ENCODE data around the gene SP1. TPM values are rescaled to one million over a fixed set of nuclear protein-coding genes. Genes with fewer than 3 reads are reported as not detected.

SP1 gene
- total and polyA plus RNA-seq, 2 donors (not counting 1 experiment from before 2014, with no cell fraction given): 26.0 to 129 TPM

- Histone ChIP-seq H3K36me3 (replicated peaks in 1 of 2; ENCODE audit: control extremely low read depth in 1 of 2, control insufficient read depth in 1 of 2, extremely low read depth in 1 of 2, insufficient read depth in 2 of 2, low read length in 1 of 2) (peaks cover 0 to 39% of the 10 kb centered on the region in 2 experiments), H3K4me1 (ENCODE audit: control insufficient read depth in 2 of 2, insufficient read depth in 2 of 2, low read length in 2 of 2) (peaks cover 29 to 33% of the 10 kb centered on the region in 2 donors), H2AFZ (ENCODE audit: insufficient read depth, low read depth, low read length, poor library complexity, severe bottlenecking) (no peak overlapping the region), H3K9ac (ENCODE audit: low read length) (no peak overlapping the region), H3K79me2 (ENCODE audit: control insufficient read depth, insufficient read depth, low read length) (peaks cover 94% of the 10 kb centered on the region), H3K9me3 (ENCODE audit: control extremely low read depth in 1 of 3, control insufficient read depth in 2 of 3, insufficient read depth in 1 of 3, low read length in 2 of 3) (no peaks in the 10 kb centered on the region), H4K20me1 (ENCODE audit: control insufficient read depth, insufficient read depth, low read length, poor library complexity, severe bottlenecking) (peaks cover 70% of the 10 kb centered on the region), H3K27ac (ENCODE audit: low read length in 2 of 2) (peak overlapping the region in 1 of 2 donors; percentile 4), H3K4me2 (replicated peaks; ENCODE audit: low read depth, low read length, poor library complexity, severe bottlenecking) (no peak overlapping the region), H3K4me3 (ENCODE audit: control extremely low read depth in 1 of 5, extremely low read depth in 1 of 5, insufficient read depth in 1 of 5, low read depth in 2 of 5, low read length in 4 of 5) (no peak overlapping the region), H3K27me3 (replicated peaks in 1 of 4; ENCODE audit: control extremely low read depth in 1 of 4, control insufficient read depth in 3 of 4, insufficient read depth in 4 of 4, low read length in 3 of 4) (no peaks in the 10 kb centered on the region)
- ATAC-seq (ENCODE audit: low read depth) (no peak), DNase-seq (no peak)
- Mint-ChIP-seq H3K27ac (no peak overlapping the region), H3K4me3 (no peak overlapping the region), H3K27me3 (no peaks in the 10 kb centered on the region), H3K4me1 (peaks cover 50% of the 10 kb centered on the region), H3K9me3 (ENCODE audit: insufficient read depth) (no peaks in the 10 kb centered on the region)
- ChIA-PET POLR2A (no interaction called here), CTCF (interaction anchor here (0.7 to 3.3 kb wide), 3 partner anchors 32 to 77 kb away, joined by 3 to 11 read pairs (median 9); no protein-coding TSS in a partner anchor)
- no peak for TF ChIP-seq CTCF (IDR thresholded peaks at IDR 0.05)
- TF ChIP-seq EZH2 (IDR thresholded peaks at IDR 0.05; ENCODE audit: borderline replicate concordance, insufficient read depth, low read depth, low read length, poor library complexity, severe bottlenecking): no peak
- intact Hi-C loops (cut with micrococcal nuclease): no loop called here
- 100% methylated on average over 1 of the region's 4 CpGs for WGBS (ENCODE audit: insufficient coverage)
Measured at GRCh38 chr12:53388932-53389331, 9.0 kb downstream of the SP1 start.

- peaks cover 46% of the 10 kb centered on the region for H3K4me1 Mint-ChIP-seq
- Histone ChIP-seq H3K27ac (ENCODE audit: low read length in 2 of 2) (peak overlapping the region in 1 of 2 donors; percentile 57), H3K4me2 (replicated peaks; ENCODE audit: low read depth, low read length, poor library complexity, severe bottlenecking) (peak overlapping the region; percentile 15), H3K36me3 (replicated peaks in 1 of 2; ENCODE audit: control extremely low read depth in 1 of 2, control insufficient read depth in 1 of 2, extremely low read depth in 1 of 2, insufficient read depth in 2 of 2, low read length in 1 of 2) (peaks cover 0 to 35% of the 10 kb centered on the region in 2 experiments), H4K20me1 (ENCODE audit: control insufficient read depth, insufficient read depth, low read length, poor library complexity, severe bottlenecking) (peaks cover 71% of the 10 kb centered on the region), H3K4me1 (ENCODE audit: control insufficient read depth in 2 of 2, insufficient read depth in 2 of 2, low read length in 2 of 2) (peaks cover 24 to 30% of the 10 kb centered on the region in 2 donors), H2AFZ (ENCODE audit: insufficient read depth, low read depth, low read length, poor library complexity, severe bottlenecking) (no peak overlapping the region), H3K4me3 (ENCODE audit: control extremely low read depth in 1 of 5, extremely low read depth in 1 of 5, insufficient read depth in 1 of 5, low read depth in 2 of 5, low read length in 4 of 5) (no peak overlapping the region), H3K9ac (ENCODE audit: low read length) (peak overlapping the region; percentile 23), H3K27me3 (replicated peaks in 1 of 4; ENCODE audit: control extremely low read depth in 1 of 4, control insufficient read depth in 3 of 4, insufficient read depth in 4 of 4, low read length in 3 of 4) (no peaks in the 10 kb centered on the region), H3K79me2 (ENCODE audit: control insufficient read depth, insufficient read depth, low read length) (peaks cover 94% of the 10 kb centered on the region), H3K9me3 (ENCODE audit: control extremely low read depth in 1 of 3, control insufficient read depth in 2 of 3, insufficient read depth in 1 of 3, low read length in 2 of 3) (no peaks in the 10 kb centered on the region)
- ChIA-PET POLR2A (interaction anchor here (0.6 kb wide), 1 partner anchor 10 kb away, joined by 8 read pairs; the partner anchor contains the start of gene SP1), CTCF (interaction anchor here (0.7 to 3.3 kb wide), 4 partner anchors 31 to 78 kb away, joined by 3 to 11 read pairs (median 6); no protein-coding TSS in a partner anchor)
- no peak for TF ChIP-seq EZH2 (IDR thresholded peaks at IDR 0.05; ENCODE audit: borderline replicate concordance, insufficient read depth, low read depth, low read length, poor library complexity, severe bottlenecking)
- TF ChIP-seq CTCF (IDR thresholded peaks at IDR 0.05): no peak
- H3K27me3 Mint-ChIP-seq: no peaks in the 10 kb centered on the region
- intact Hi-C loops (cut with micrococcal nuclease): no loop called here
- no peak for ATAC-seq (ENCODE audit: low read depth)
- no peak for DNase-seq
- 100% methylated on average over 2 of the region's 3 CpGs for WGBS (ENCODE audit: insufficient coverage)
- H3K27ac Mint-ChIP-seq: no peak overlapping the region
- H3K4me3 Mint-ChIP-seq: peak overlapping the region; percentile 5
- no peaks in the 10 kb centered on the region for H3K9me3 Mint-ChIP-seq (ENCODE audit: insufficient read depth)
Measured at GRCh38 chr12:53389702-53390101, 9.7 kb downstream of the SP1 start.
